Peyer's patch (tissue), 4 donors: ENCODE results near the gene MAGEA9.

Experiments used
- CTCF ChIP-seq, 6 experiments: fragments of 450-650 bp in 4 of 6; fragments of 200-600 bp in 2 of 6; sonication (generic) in 1 of 6; IDR thresholded peaks; one replicate each; pipeline ENCODE4 v1.5.1; 2017 to 2019; ENCODE audit warnings: antibody characterized with exemption in 6 of 6, mild to moderate bottlenecking in 3 of 6, moderate library complexity in 1 of 6
- POLR2A ChIP-seq, 2 donors: fragments of 450-650 bp; IDR thresholded peaks; one replicate each; pipeline ENCODE4 v1.5.1; 2017; ENCODE audit warnings: antibody characterized with exemption in 2 of 2, mild to moderate bottlenecking in 2 of 2, moderate library complexity in 2 of 2

GRCh38 chrX:149804102-149804501 lies 22.4 kb downstream of the MAGEA9 start:
- TF ChIP-seq POLR2A (IDR thresholded peaks at IDR 0.05) (no peak), CTCF (IDR thresholded peaks at IDR 0.05) (no peak)
